ENCODE data around the gene PTPRE. TPM values are rescaled to one million over a fixed set of nuclear protein-coding genes. Genes with fewer than 3 reads are reported as not detected.

Gene PTPRE
- total and polyA plus RNA-seq, 8 donors, result 6.8 to 88.7 (median 9.3) TPM

Other genes with a start within 250 kb of the PTPRE start
- gene FOXI2, start 169.9 kb upstream of the PTPRE start, total RNA-seq, result not detected
- gene FOXI2, start 169.9 kb upstream of the PTPRE start, polyA plus RNA-seq (ENCODE audit: insufficient read length in 6 of 6), result not detected
- not detected for gene CLRN3, start 14.2 kb upstream of the PTPRE start, total RNA-seq
- gene CLRN3, start 14.2 kb upstream of the PTPRE start, polyA plus RNA-seq (ENCODE audit: insufficient read length in 6 of 6), result under 1 TPM in 2 of 6 donors, not detected in 4; 0.13 to 0.27 TPM
- 10 to 100 TPM in 1 of 2 donors, 1 to 10 TPM in 1; 6.9 to 21.5 TPM for gene MKI67, start 219.3 kb downstream of the PTPRE start, total RNA-seq
- gene MKI67, start 219.3 kb downstream of the PTPRE start, polyA plus RNA-seq (ENCODE audit: insufficient read length in 6 of 6), result 100 to 1,000 TPM in 1 of 6 donors, 10 to 100 TPM in 5; 37.3 to 109 (median 52.5) TPM